ENCODE measurements around the gene DLX1.
A peak's percentile ranks its signal among the peaks of the same experiment; 100 is the strongest.
"Not testable (repeated sequence)": the region's sequence is repeated elsewhere in the genome, so short reads cannot be mapped to it uniquely, and the experiment has no call there.

DLX1 gene

DNA sequence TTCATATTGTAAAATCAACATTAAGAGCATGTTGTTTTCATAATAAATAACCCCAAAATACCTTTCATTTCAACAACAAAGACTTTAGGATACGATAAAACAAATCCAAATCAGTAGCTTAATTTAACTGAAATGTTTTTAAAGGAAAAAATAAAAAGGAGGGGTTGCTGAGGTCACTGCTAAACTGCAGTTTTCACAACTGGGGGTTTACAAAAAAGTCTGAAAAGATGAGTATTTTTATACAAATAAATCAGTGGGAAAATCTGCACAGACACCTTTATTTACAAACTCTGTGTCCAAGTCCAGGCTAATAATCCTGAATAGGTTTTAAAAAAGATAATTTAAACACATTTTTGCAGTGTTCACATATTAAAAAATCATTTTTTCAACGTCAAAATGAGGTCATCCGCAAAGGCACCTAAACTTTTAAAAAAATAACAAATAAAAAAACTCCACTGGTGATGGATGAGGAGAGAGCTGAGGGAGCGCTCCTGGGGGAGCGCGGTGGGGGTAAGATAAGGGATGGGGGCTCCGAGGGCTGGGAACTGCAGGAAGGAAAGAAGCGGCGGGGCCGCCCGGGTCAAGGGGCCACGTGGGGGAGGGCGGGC lies 14.3 kb downstream of the DLX1 start:
- DNase-seq = no peak

- peak; percentile 34 for DNase-seq
Observed at GRCh38 chr2:172100080-172100934, 15.0 kb downstream of the DLX1 start.

- DNase-seq = peak; percentile 37
Observed at GRCh38 chr2:172100935-172101820, 15.9 kb downstream of the DLX1 start.

DNA sequence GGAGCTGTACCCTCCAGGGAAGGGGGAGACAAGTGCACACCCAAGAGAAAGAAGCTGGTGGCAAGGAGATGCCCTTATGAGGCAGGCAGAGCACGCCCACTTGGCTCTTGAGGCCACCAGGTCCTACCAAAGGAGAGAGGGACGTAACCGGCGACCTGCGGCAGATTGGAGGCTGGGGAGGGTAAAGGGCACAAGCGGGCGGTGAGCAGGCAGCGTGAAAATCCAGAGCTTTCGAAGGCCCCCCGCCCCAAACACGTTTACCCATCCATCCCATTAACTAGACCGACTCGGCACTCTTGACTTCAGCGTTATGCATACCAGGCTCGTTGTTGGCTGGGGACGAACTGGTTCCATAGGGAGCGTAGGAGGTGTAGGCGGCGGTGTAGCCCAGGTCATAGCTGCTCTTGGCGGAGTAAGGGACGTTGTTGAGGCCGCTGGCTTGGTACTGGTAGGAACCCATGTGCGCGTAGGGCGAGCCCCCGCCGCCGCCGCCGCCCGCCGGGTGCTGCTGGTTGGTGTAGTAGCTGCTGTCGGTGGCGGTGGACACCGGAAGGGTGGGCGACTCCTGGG lies 16.6 kb downstream of the DLX1 start:
- no peak for DNase-seq

DNA sequence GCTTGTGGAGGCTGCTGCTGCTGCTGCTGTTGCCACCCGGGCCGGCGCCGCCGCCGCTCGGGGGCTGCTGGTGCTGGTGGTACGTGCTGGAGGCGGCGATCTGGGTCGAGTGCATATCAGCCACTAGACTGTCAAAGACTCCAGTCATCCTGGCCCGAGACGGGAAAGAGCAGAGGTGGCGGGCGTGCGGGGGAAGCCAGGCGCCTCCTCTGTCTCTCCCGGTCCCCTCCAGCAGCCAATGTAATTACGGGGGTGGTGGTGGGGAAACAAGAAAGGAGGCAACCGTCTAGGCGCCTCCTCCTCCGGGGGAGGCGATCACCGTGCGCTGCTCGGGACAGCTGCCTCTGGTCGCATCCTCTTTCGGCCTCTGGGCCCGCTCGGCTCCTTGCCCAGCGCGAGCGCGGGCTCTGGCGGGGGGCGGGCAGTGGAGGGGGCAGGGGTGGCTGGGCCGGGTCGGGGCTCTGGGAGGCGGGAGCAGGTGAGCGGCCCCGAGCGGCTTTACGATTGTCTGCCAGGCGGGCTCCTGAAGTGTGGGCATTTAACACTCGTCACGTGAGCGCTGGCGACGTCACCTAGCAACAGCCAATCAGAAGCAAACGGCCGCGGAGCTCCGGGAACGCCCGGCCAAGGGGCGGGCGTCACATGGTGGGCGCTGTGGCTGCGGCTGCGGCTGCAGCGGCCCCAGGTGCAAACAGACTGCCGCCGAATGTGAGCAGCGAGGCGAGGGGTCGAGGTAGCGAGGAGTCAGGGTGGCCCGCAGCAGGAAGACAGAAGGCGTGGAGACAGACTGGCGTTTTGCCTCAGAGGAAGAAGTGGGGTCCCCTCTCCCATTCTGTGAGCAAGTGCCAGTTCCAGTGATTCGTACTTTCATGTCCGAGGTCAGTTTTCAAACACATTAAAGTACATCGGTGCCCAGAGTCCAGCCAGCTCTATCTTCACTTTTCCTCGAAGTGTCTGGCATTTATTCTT lies 17.4 kb downstream of the DLX1 start, which contains the start of gene DLX2:
TSS of gene DLX2 (minus strand) at position 510 of the 969 bp plus-strand sequence. CDS start at position 148, 362 bp downstream.
- peak; percentile 89 for DNase-seq

DNA sequence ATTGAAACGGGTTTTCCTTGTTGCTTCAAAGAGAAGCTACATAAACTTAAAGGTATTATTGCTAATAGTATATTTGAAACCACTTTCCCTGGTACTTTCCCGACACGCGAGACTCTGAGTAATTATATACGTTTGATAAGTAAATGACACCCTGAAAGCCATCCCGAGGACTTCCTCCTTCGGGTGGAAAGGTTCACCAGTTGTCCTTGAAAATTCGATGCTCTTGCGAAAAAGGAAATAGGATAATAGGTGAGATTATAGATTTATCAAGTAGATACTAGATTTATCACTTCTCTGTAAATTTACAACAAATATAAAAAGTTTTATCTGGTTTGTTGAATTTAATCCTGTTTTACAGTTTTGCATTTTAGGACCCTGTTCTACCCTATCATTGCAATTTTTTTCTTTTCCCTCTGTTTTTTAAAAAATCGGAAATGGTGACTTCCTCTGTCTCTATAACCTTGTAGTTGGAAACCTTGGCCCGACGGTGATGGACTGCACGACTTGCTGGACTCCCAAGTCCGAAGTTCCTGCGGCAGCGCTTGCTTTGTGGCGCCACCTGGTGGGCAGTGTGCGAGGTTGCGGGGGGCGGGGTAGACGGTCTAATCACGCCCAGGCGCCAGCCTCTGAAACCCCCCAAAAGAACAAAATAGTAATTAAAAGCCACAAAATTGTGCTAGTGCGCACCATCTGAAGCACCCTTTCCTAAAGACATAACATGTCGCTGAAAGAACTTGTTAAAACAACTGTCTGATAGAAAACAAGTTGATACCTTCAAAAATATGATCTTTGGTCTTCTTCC lies 18.4 kb downstream of the DLX1 start:
- peak; percentile 88 for DNase-seq

DNA sequence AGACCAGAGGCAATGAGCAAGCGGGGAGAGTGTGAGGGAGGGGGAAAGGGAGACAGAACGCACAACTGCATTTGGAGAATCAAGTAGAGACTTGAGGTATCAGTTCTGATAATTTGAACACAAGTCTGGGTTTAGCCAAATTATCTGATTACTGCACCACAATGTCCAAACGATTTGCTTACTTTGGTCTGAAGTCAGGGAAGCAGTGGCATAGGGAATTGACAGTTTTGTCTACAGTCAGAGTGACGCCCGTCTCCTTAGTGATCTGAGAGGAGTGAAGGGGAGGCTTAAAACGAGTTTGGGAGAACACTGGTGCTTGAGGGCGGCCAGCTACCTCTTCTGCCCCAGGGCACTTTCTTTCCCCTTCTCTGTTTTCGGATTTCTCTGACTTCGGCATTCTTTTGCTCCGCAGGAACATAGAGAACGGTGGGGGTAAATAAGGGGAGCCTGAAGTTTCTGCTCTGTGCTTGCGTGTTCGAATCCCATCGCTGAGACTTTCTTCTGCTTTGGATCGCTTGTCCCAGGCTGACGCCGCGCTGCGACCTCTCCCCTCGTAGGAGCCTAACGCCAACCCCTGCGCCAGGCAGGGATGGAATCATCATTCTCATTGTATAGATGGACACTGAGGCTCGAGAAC lies 20.3 kb downstream of the DLX1 start:
- DNase-seq = peak; percentile 17

DNA sequence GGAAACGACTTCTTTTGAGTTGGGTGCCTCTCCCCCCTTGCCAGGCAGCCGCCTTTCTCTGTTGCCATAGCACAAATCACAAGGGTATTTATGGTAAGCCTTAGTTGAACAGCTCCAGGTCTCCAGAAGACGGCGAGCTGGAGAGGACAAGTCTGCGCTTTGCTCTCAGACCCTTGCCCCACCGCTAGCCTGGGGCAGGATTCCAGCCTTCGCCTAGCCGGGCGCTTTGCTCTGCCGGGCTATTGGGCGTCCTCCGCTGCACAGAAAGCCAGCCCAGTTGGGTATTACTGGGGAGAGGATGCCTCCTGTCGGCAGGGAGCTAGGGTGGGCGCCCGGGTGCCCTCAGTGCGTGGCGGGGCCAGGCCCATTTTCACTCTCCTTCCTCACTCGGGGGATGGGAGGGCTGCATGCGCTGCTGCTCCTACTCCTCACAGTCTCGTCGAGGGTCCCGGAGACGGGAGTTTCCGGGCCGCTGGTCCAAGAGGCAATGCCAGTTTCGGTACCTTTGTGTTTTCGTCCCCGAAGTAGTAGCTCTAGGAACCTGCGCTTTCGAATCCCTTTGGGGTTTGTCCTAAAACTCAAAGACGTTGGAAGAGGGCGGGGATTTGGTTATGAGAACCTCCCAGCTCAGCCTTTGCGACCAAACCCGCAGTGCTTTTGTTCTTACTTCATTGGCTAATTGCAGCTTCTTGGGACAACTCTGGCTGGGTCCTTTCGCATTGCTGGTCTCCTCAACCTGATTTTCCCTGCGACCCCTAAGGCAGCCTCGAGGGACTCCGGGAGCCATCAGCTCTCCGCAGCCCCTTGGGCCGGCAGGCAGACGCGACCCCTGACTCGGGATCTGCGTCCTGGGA lies 21.0 kb downstream of the DLX1 start:
- DNase-seq = peak; percentile 42

DNA sequence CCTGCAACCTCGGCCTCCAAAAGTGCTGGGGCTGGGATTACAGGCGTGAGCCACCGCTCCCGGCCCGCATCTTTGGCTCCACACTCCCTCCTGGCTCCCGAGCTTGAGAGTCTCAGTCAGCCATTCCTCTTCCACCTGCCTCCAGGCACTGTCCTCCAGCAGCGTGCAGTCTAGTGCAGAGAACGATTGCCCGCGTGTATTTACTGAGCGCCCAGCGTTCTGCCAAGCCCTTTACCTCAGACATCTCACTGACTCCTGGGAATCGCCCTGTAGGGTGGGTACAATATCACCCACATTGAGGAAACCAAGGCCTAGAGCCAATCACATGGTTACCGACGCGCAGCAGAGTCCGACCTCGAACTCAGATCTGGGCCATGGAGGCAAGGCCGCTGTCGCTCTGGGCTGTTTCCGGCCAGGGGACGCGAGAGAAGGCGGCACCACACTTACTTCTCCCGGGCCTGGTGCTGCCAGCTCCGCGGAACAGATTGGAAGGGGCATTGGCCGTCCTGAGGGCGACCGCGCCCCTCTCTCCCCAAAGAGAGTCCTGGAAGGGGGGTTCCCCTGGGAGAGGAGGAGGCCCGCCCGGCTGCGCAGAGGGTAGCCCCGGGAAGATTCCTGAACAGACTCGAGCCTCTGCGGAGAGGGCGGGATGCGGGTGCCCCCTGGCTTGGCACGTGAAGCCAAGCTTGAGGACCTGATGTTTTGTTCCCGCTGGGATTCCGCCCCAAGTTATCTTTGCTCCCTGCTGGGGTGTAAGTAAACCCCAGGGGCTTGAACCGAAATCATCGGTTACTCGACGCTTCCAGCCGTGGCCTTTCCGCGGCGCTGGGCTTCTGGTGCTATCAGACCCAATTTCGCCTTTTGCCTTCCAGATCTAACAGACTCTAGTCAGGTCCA lies 22.6 kb downstream of the DLX1 start:
- peak; percentile 26 for DNase-seq

- peak; percentile 16 for DNase-seq
Observed at GRCh38 chr2:172108587-172108930, 23.3 kb downstream of the DLX1 start.

DNA sequence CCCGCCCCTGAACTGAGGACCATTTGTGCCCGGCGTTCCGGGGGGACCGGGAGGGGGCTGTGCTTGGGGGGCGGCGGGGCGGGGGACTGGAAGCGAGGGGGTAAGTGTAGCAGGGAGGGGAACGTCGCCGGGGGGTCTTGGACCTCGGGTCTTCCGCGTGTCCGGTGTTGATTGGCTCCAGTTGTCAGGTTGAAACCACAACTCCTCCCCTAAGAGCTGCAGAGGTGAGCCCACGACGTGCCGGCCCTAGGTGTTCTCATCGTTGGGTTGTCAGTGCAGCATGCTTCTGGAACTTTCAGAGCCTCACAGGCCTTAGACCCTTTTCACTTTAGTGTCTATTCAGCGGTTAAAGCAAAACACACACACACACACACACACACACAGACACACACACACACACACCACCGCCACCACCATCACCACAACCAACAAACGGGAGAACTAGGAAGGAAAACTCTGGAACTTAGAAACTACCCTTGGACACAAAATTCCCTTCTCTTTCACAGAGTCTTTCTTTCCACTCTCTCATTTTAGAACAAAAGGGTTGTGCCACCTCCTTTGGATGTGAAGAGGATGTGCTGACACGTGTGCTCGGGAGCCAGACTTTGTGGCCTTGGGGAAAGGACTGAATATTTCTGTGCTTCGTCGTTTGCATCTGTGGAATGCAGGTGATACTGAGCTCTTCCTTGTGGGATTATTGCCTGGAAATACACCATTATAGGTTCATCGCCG lies 24.1 kb downstream of the DLX1 start:
- DNase-seq = no peak

DNA sequence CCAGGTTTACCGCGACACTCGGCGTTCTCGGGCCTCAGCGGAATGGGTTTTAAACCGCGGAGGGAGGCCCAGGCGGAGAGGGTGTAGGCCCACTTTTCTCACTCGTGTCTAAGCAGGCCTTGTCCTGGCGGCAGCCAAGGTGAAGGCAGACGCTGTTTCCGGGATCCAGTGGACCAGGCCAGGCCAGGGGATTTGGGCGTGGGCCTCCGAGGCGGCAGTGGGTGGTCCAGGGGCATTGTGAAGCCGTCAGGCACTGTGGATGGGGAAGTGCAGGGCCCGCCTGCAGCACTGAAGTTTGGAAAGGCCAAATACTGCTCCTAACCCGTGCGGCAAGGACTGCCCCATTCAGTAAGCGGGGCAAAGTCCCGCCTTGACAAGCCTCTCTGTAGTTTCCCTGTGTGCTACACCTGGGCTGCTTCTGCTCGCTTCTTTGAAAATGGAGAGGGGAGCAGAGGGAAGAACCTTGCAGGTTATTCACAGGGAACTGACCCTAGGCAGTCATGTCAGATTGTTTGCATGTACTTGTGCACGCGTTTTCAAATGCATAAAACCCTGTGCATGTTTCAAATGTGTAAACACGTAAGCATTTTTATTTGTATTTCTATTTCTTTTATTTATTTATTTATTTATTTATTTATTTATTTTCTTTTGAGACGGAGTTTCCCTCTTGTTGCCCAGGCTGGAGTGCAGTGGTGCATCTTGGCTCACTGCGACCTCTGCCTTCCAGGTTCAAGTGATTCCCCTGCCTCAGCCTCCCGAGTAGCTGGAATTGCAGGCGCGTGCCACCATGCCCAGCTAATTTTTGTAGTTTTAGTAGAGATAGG lies 24.9 kb downstream of the DLX1 start:
- peak; percentile 28 for DNase-seq

DNA sequence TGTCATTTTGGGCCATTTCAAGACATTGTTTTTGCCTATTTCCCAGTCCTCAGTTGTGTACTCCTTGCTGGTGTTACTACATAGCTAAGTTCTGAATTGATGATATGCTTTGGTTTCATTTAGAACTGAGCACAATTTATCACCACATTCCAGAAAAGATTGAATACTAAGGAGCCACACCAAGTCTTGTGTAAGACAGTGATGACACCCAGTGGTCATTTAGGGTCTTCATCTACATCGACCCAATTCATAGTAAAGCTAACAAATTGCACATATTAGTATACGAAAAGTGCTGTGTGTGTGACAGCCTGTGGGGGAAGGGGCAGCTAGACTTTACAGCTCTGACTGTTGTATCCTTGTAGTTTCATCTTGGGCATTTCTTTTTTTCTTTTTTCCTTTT lies 28.3 kb downstream of the DLX1 start:
- no peak for DNase-seq

- not testable (repeated sequence) for DNase-seq
Observed at GRCh38 chr2:172114176-172114575, 28.9 kb downstream of the DLX1 start.

GRCh38 chr2:172114579-172114978 lies 29.3 kb downstream of the DLX1 start:
- DNase-seq = no peak

DNA sequence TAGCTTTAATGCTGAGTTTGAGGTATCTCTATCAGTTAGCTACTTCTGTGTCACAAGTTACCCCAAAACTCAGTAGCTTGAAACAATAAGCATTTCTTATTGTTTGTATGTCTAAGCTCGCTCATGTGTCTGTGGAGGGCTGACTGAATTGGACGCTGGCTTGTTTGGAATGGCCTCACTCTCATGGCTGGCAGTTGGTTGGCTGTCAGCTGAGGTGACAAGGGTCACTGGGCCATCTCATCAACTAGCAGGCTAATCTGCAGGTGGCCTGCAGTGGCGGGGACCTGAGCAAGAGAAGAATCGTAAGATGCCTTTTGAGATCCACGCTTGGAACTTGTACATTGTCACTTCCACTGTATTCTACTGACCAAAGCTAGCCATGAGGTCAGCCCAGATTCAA lies 30.8 kb downstream of the DLX1 start:
- no peak for DNase-seq

DNA sequence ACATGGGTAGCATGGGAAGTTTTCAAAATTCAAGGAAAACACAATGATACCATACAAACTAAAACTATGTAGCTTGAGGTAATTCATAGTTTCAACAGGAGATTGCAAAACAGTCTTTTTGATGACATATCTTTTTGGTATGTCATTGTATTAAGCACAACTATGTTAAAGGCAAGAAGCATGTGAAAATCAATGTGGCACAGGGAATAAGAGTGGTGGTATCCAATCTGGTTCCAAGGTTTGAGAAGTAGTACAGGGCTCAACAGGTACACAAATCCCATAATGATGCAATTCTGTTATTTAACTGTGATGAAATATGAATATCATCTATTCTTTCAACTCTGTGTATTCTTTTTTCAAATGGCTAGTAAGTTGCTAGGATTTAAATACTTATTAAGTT lies 33.8 kb downstream of the DLX1 start:
- no peak for DNase-seq
